Endothelial cell of umbilical vein (primary cell): Measurements from ENCODE around the gene TNRC6A. TPM values are rescaled to one million over a fixed set of nuclear protein-coding genes. Genes with fewer than 3 reads are reported as not detected.

Source experiments
- BruUV-seq: library from RNA; stranded (reverse); fragments of 400-500 nt; replicated peaks from 2 replicates; lab custom pipeline; 2021; lab: Mats Ljungman, UMichigan
- CTCF ChIA-PET: fragments of 300-600, 350-600 bp; sonication (Branson Sonifier 250); formaldehyde crosslinking; loops from one replicate; lab custom pipeline; 2021; ENCODE audit warnings: antibody characterized with exemption, inconsistent platforms; lab: Charles Lee
- POLR2A ChIA-PET: fragments of 300-600, 350-600 bp; sonication (Branson Sonifier 250); formaldehyde crosslinking; loops from one replicate; lab custom pipeline; 2021; ENCODE audit warnings: antibody characterized with exemption, inconsistent platforms; lab: Charles Lee
- DNase-seq: peaks from one replicate; pipeline ENCODE4 v3.0.0-alpha.2; 2011; ENCODE audit warnings: low read depth, low spot score
- FAIRE-seq: peaks from 2 replicates; lab custom pipeline; 2011; peaks lifted over from hg19 to GRCh38; lab: Jason Lieb, UNC
- H2AFZ ChIP-seq: 2 replicates; pipeline ENCODE4 v1.6.0; 2012; ENCODE audit warnings: low read depth, low read length, control low read depth, inconsistent platforms
- H3K27ac ChIP-seq: 2 replicates; pipeline ENCODE4 v1.5.1; 2011; ENCODE audit warnings: low read depth, mild to moderate bottlenecking, control low read depth, low read length, moderate library complexity; ENCODE audit not compliant: insufficient read depth
- H3K27me3 ChIP-seq, 2 experiments: 2 replicates each; pipeline versions ENCODE4 v1.6.0 to v1.6.1; 2011; ENCODE audit warnings: low read length in 2 of 2, mixed read lengths in 1 of 2; ENCODE audit not compliant: control insufficient read depth in 2 of 2, insufficient read depth in 2 of 2
- H3K36me3 ChIP-seq, 2 experiments: 2 replicates in 1 of 2; 3 replicates in 1 of 2; pipeline ENCODE4 v1.5.1; 2011; ENCODE audit warnings: low read length in 2 of 2, mild to moderate bottlenecking in 1 of 2, moderate library complexity in 1 of 2; ENCODE audit not compliant: control insufficient read depth in 2 of 2, insufficient read depth in 2 of 2; ENCODE audit errors: extremely low read depth in 1 of 2
- H3K4me1 ChIP-seq: 3 replicates; pipeline ENCODE4 v1.5.1; 2011; ENCODE audit warnings: mild to moderate bottlenecking, low read length; ENCODE audit not compliant: control insufficient read depth, insufficient read depth; ENCODE audit errors: extremely low read depth
- H3K4me2 ChIP-seq: 2 replicates; pipeline ENCODE4 v1.6.1; 2011; ENCODE audit warnings: low read length, control low read depth, mixed read lengths; ENCODE audit not compliant: insufficient read depth
- H3K4me3 ChIP-seq, 3 experiments: fragments of 200-600 bp in 1 of 3; sonication (generic), shearing (Covaris generic) in 1 of 3; replicated peaks in 1 of 3; 2 replicates each; pipeline ENCODE4 v1.5.1; 2011 to 2016; ENCODE audit warnings: control low read depth in 3 of 3, low read length in 3 of 3, mild to moderate bottlenecking in 2 of 3, inconsistent platforms in 1 of 3, low read depth in 1 of 3, moderate library complexity in 1 of 3; ENCODE audit not compliant: insufficient read depth in 1 of 3
- H3K79me2 ChIP-seq: 2 replicates; pipeline ENCODE4 v1.6.0; 2012; ENCODE audit warnings: low read length, inconsistent platforms; ENCODE audit not compliant: control insufficient read depth, insufficient read depth
- H3K9ac ChIP-seq: replicated peaks from 2 replicates; pipeline ENCODE3; 2011; ENCODE audit warnings: low read length, control low read depth; ENCODE audit not compliant: insufficient read depth; ENCODE audit errors: extremely low read depth
- H3K9me1 ChIP-seq: replicated peaks from 3 replicates; pipeline ENCODE4 v1.6.0; 2011; ENCODE audit warnings: mild to moderate bottlenecking, low read length; ENCODE audit not compliant: control insufficient read depth, insufficient read depth; ENCODE audit errors: extremely low read depth
- H3K9me3 ChIP-seq: replicated peaks from 2 replicates; pipeline ENCODE4 v1.5.1; 2012; ENCODE audit warnings: low read length, inconsistent platforms; ENCODE audit not compliant: control insufficient read depth, insufficient read depth
- H4K20me1 ChIP-seq: replicated peaks from 2 replicates; pipeline ENCODE3; 2011; ENCODE audit warnings: mild to moderate bottlenecking, low read length; ENCODE audit not compliant: control insufficient read depth, insufficient read depth; ENCODE audit errors: extremely low read depth
- CTCF ChIP-seq, 2 donors: IDR thresholded peaks; 1 replicate in 1 of 2; 2 replicates in 1 of 2; pipeline ENCODE4 v1.5.1; 2011; ENCODE audit warnings: low read length in 2 of 2, mild to moderate bottlenecking in 2 of 2, moderate library complexity in 2 of 2, control low read depth in 1 of 2, inconsistent platforms in 1 of 2, low read depth in 1 of 2; ENCODE audit not compliant: insufficient read depth in 1 of 2; ENCODE audit errors: extremely low read depth in 1 of 2
- EZH2 ChIP-seq: IDR thresholded peaks from 2 replicates; pipeline ENCODE4 v1.6.1; 2012; ENCODE audit warnings: borderline replicate concordance, low read depth, mild to moderate bottlenecking, moderate library complexity, low read length, inconsistent platforms; ENCODE audit not compliant: severe bottlenecking
- FOS ChIP-seq: IDR thresholded peaks from 2 replicates; pipeline ENCODE4 v1.6.1; 2011; ENCODE audit warnings: mild to moderate bottlenecking, low read length, moderate library complexity, borderline replicate concordance; ENCODE audit not compliant: insufficient read depth
- GATA2 ChIP-seq: IDR thresholded peaks from 2 replicates; pipeline ENCODE4 v1.7.0; 2011; ENCODE audit warnings: low read depth, mild to moderate bottlenecking, moderate library complexity, mixed read lengths, low read length; ENCODE audit not compliant: insufficient read length, insufficient read depth
- JUN ChIP-seq: IDR thresholded peaks from 2 replicates; pipeline ENCODE4 v1.6.1; 2011; ENCODE audit warnings: borderline replicate concordance, low read depth; ENCODE audit not compliant: insufficient read length, insufficient read depth
- MAX ChIP-seq: IDR thresholded peaks from 2 replicates; pipeline ENCODE4 v1.6.1; 2011; ENCODE audit not compliant: insufficient read depth, insufficient read length
- MYC ChIP-seq: IDR thresholded peaks from one replicate; pipeline ENCODE4 v1.6.1; 2011; ENCODE audit warnings: mild to moderate bottlenecking, low read depth, low read length
- POLR2A ChIP-seq: IDR thresholded peaks from 2 replicates; pipeline ENCODE4 v1.6.1; 2012; ENCODE audit warnings: low read depth, mild to moderate bottlenecking, control low read depth, low read length
- POLR2AphosphoS5 ChIP-seq: IDR thresholded peaks from 2 replicates; pipeline ENCODE4 v1.6.1; 2012; ENCODE audit warnings: low read depth, mild to moderate bottlenecking, control low read depth, low read length, moderate library complexity; ENCODE audit not compliant: insufficient read depth
- dilution Hi-C: fragments of 300-500 bp; cut with MboI; formaldehyde crosslinking; loops from one replicate; pipeline ENCODE4 v1.15.0; 2019; ENCODE audit warnings: low sequenced_read_pairs; ENCODE audit not compliant: extremely low pct_ligation_motif_present
- intact Hi-C: fragments of 100-400 bp; cut with micrococcal nuclease; formaldehyde crosslinking; loops from one replicate; pipeline ENCODE4 v1.10.0; 2022
- polyA plus RNA-seq, 4 experiments: library from polyadenylated mRNA; depleted of rRNA in 3 of 4; stranded (reverse) in 3 of 4; unstranded in 1 of 4; fragments of >200 nt; gene quantifications; 2 replicates each; pipeline versions ENCODE4 v1.2.1 to v1.2.3, GENCODE V29; 2011 to 2012; ENCODE audit warnings: missing spikeins in 1 of 4
- total RNA-seq: library from RNA; stranded (reverse); gene quantifications from 2 replicates; pipeline ENCODE4 v1.2.3, GENCODE V29; 2021

The TNRC6A gene
- total and polyA plus RNA-seq, 2 donors (not counting 3 experiments of a cell fraction or from before 2014, with no cell fraction given) = 39.3 to 74.5 TPM

- CTCF ChIA-PET = no interaction called here
Observed at GRCh38 chr16:24721830-24722238, 7.6 kb upstream of the TNRC6A start.

More at GRCh38 chr16:24721830-24722238, 7.6 kb upstream of the TNRC6A start:
- H3K36me3 ChIP-seq = no peaks in the 10 kb centered on the region
- H3K4me3 ChIP-seq = no peak overlapping the region
- no peaks in the 10 kb centered on the region for H3K79me2 ChIP-seq
- dilution Hi-C loops (no loop called here), intact Hi-C loops (loop anchor here (10.0 kb wide), 1 partner anchor 263 kb away; no protein-coding TSS in a partner anchor)
- BruUV-seq = no TSS peak
- H3K27me3 ChIP-seq = no peaks in the 10 kb centered on the region
- no peak for DNase-seq
- no peak overlapping the region for H3K27ac ChIP-seq
- no peaks in the 10 kb centered on the region for H3K9me1 ChIP-seq
- no peaks in the 10 kb centered on the region for H3K4me1 ChIP-seq
- H4K20me1 ChIP-seq = no peaks in the 10 kb centered on the region
- POLR2A ChIA-PET = no interaction called here
- no peak for TF ChIP-seq MAX
- no peak for TF ChIP-seq CTCF (IDR thresholded peaks at IDR 0.05; ENCODE audit: extremely low read depth in 1 of 2, insufficient read depth in 1 of 2, low read depth in 1 of 2, low read length in 2 of 2)
- no peak for TF ChIP-seq GATA2
- no peak for TF ChIP-seq POLR2AphosphoS5
- no peak for TF ChIP-seq JUN
- TF ChIP-seq POLR2A = no peak
- TF ChIP-seq FOS = no peak
- no peak for TF ChIP-seq MYC
- TF ChIP-seq EZH2 = no peak
- H3K9ac ChIP-seq = no peak overlapping the region
- FAIRE-seq = no peak
- no peak overlapping the region for H3K4me2 ChIP-seq
- H2AFZ ChIP-seq = no peak overlapping the region
- H3K9me3 ChIP-seq = no peaks in the 10 kb centered on the region
